H1 (cell line): ENCODE results near the gene KCTD7. TPM values are rescaled to one million over a fixed set of nuclear protein-coding genes. Genes with fewer than 3 reads are reported as not detected.

ENCODE experiments used
- CTCF ChIA-PET: fragments of 300-600 bp; sonication (Branson Sonifier 250); formaldehyde crosslinking; loops from one replicate; lab custom pipeline; 2021; ENCODE audit not compliant: partially characterized antibody; lab: Charles Lee
- POLR2A ChIA-PET: fragments of 300-600 bp; sonication (Branson Sonifier 250); formaldehyde crosslinking; loops from one replicate; lab custom pipeline; 2021; ENCODE audit warnings: inconsistent platforms; ENCODE audit not compliant: partially characterized antibody; lab: Charles Lee
- DNase-seq, 2 experiments: peaks; one replicate each; pipeline versions ENCODE4 v3.0.0 to v3.0.0-alpha.2; 2010 to 2022; ENCODE audit warnings: low spot score in 2 of 2, low read depth in 1 of 2, mixed read lengths in 1 of 2
- FAIRE-seq: peaks from 2 replicates; lab custom pipeline; 2011; peaks lifted over from hg19 to GRCh38; lab: Jason Lieb, UNC
- H2AFZ ChIP-seq: 2 replicates; pipeline ENCODE4 v1.8.1; 2012; ENCODE audit warnings: low read length, inconsistent platforms
- H2AK5ac ChIP-seq: 2 replicates; pipeline ENCODE4 v1.6.1; 2013; ENCODE audit warnings: low read depth, low read length
- H2BK120ac ChIP-seq: replicated peaks from 2 replicates; pipeline ENCODE3; 2013; ENCODE audit warnings: low read depth, low read length, inconsistent platforms
- H2BK12ac ChIP-seq: 2 replicates; pipeline ENCODE4 v1.6.1; 2013; ENCODE audit warnings: low read depth, low read length
- H2BK15ac ChIP-seq: 2 replicates; pipeline ENCODE4 v1.6.1; 2013; ENCODE audit warnings: low read length
- H2BK20ac ChIP-seq: 2 replicates; pipeline ENCODE4 v1.6.1; 2013; ENCODE audit warnings: low read length
- H2BK5ac ChIP-seq: 2 replicates; pipeline ENCODE4 v1.6.1; 2013; ENCODE audit warnings: low read depth, low read length
- H3K14ac ChIP-seq: 2 replicates; pipeline ENCODE4 v1.6.1; 2013; ENCODE audit warnings: inconsistent platforms; ENCODE audit not compliant: insufficient read length
- H3K18ac ChIP-seq: 2 replicates; pipeline ENCODE4 v1.6.1; 2013; ENCODE audit warnings: low read length; ENCODE audit errors: extremely low read depth
- H3K23ac ChIP-seq: 2 replicates; pipeline ENCODE4 v1.6.1; 2013; ENCODE audit warnings: inconsistent platforms; ENCODE audit not compliant: insufficient read length
- H3K23me2 ChIP-seq: 2 replicates; pipeline ENCODE4 v1.6.1; 2013; ENCODE audit warnings: low read depth, low read length
- H3K27ac ChIP-seq: 2 replicates; pipeline ENCODE4 v1.6.1; 2011; ENCODE audit warnings: low read depth, low read length, inconsistent platforms
- H3K27me3 ChIP-seq, 4 experiments: replicated peaks in 1 of 4; 1 replicate in 1 of 4; 2 replicates in 3 of 4; pipeline versions ENCODE4 v1.6.1 to v1.8.1; 2011 to 2013; ENCODE audit warnings: low read length in 3 of 4, mild to moderate bottlenecking in 3 of 4, inconsistent platforms in 2 of 4, mixed read lengths in 2 of 4, moderate library complexity in 1 of 4; ENCODE audit not compliant: control insufficient read depth in 3 of 4, insufficient read depth in 3 of 4; ENCODE audit errors: extremely low read depth in 1 of 4
- H3K36me3 ChIP-seq, 4 experiments: 2 replicates each; pipeline versions ENCODE4 v1.6.1 to v1.8.1; 2011 to 2013; ENCODE audit warnings: mild to moderate bottlenecking in 4 of 4, low read length in 3 of 4, moderate library complexity in 2 of 4, control low read depth in 1 of 4, inconsistent platforms in 1 of 4; ENCODE audit not compliant: insufficient read depth in 4 of 4, control insufficient read depth in 2 of 4
- H3K4ac ChIP-seq: replicated peaks from 2 replicates; pipeline ENCODE3; 2013; ENCODE audit warnings: low read length, low read depth, mixed read lengths, inconsistent platforms; ENCODE audit not compliant: insufficient read length
- H3K4me1 ChIP-seq, 4 experiments: replicated peaks in 1 of 4; 1 replicate in 1 of 4; 2 replicates in 3 of 4; pipeline versions ENCODE4 v1.6.1 to v1.8.1; 2011 to 2013; ENCODE audit warnings: low read length in 3 of 4, inconsistent platforms in 2 of 4, mixed read lengths in 1 of 4; ENCODE audit not compliant: insufficient read depth in 4 of 4, control insufficient read depth in 3 of 4
- H3K4me2 ChIP-seq, 2 experiments: 2 replicates each; pipeline versions ENCODE4 v1.6.1 to v1.8.1; 2011 to 2013; ENCODE audit warnings: low read depth in 2 of 2, low read length in 2 of 2, control low read depth in 1 of 2, inconsistent platforms in 1 of 2, mild to moderate bottlenecking in 1 of 2; ENCODE audit not compliant: insufficient read depth in 1 of 2
- H3K4me3 ChIP-seq, 4 experiments: fragments of 200-600, 300-600 bp in 1 of 4; sonication (generic), shearing (Covaris generic), sonication (Bioruptor Twin) in 1 of 4; 2 replicates each; pipeline versions ENCODE4 v1.5.1 to v1.8.1; 2011 to 2016; ENCODE audit warnings: low read length in 4 of 4, low read depth in 3 of 4, control low read depth in 2 of 4, inconsistent platforms in 2 of 4, mild to moderate bottlenecking in 2 of 4, mixed read lengths in 1 of 4, moderate library complexity in 1 of 4; ENCODE audit not compliant: insufficient read depth in 2 of 4; ENCODE audit errors: extremely low read depth in 1 of 4
- H3K56ac ChIP-seq: replicated peaks from 2 replicates; pipeline ENCODE3; 2013; ENCODE audit warnings: low read depth, mild to moderate bottlenecking, mixed read lengths, low read length, inconsistent platforms; ENCODE audit not compliant: insufficient read length
- H3K79me1 ChIP-seq: 2 replicates; pipeline ENCODE4 v1.6.1; 2013; ENCODE audit warnings: low read depth, low read length, control low read depth
- H3K79me2 ChIP-seq, 2 experiments: 2 replicates each; pipeline versions ENCODE4 v1.6.1 to v1.8.1; 2012 to 2013; ENCODE audit warnings: low read length in 2 of 2, mild to moderate bottlenecking in 2 of 2, inconsistent platforms in 1 of 2; ENCODE audit not compliant: insufficient read depth in 2 of 2, control insufficient read depth in 1 of 2
- H3K9ac ChIP-seq, 4 experiments: replicated peaks in 1 of 4; 1 replicate in 1 of 4; 2 replicates in 3 of 4; pipeline versions ENCODE4 v1.6.1 to v1.8.1; 2011 to 2013; ENCODE audit warnings: low read depth in 3 of 4, low read length in 3 of 4, control low read depth in 2 of 4, mild to moderate bottlenecking in 2 of 4, moderate library complexity in 2 of 4, inconsistent platforms in 1 of 4; ENCODE audit errors: extremely low read depth in 1 of 4
- H3K9me3 ChIP-seq, 2 experiments: 2 replicates each; pipeline versions ENCODE4 v1.6.1 to v1.8.1; 2012 to 2013; ENCODE audit warnings: mild to moderate bottlenecking in 2 of 2, moderate library complexity in 2 of 2, control low read depth in 1 of 2, inconsistent platforms in 1 of 2, low read depth in 1 of 2, low read length in 1 of 2, mixed read lengths in 1 of 2; ENCODE audit not compliant: insufficient read depth in 2 of 2
- H4K20me1 ChIP-seq, 2 experiments: replicated peaks in 1 of 2; 2 replicates each; pipeline versions ENCODE3 to v1.8.1; 2011 to 2013; ENCODE audit warnings: inconsistent platforms in 2 of 2, low read length in 2 of 2, mild to moderate bottlenecking in 1 of 2; ENCODE audit not compliant: insufficient read depth in 2 of 2, control insufficient read depth in 1 of 2
- H4K5ac ChIP-seq: 2 replicates; pipeline ENCODE4 v1.6.1; 2013; ENCODE audit warnings: low read length, low read depth, mixed read lengths, inconsistent platforms; ENCODE audit not compliant: insufficient read length
- H4K8ac ChIP-seq: 2 replicates; pipeline ENCODE4 v1.8.0; 2013; ENCODE audit warnings: mild to moderate bottlenecking, moderate library complexity, low read length, inconsistent platforms; ENCODE audit not compliant: insufficient read depth; ENCODE audit errors: extremely low read depth
- H4K91ac ChIP-seq: replicated peaks from 2 replicates; pipeline ENCODE3; 2013; ENCODE audit warnings: low read length, mixed read lengths, inconsistent platforms; ENCODE audit not compliant: insufficient read length
- CHD2 ChIP-seq: IDR thresholded peaks from 2 replicates; pipeline ENCODE4 v1.6.1; 2012; ENCODE audit warnings: low read length, improper control_type of control experiment
- CTBP2 ChIP-seq: IDR thresholded peaks from 2 replicates; pipeline ENCODE4 v1.7.0; 2011; ENCODE audit warnings: borderline replicate concordance, mild to moderate bottlenecking, moderate library complexity, mixed read lengths, low read length; ENCODE audit not compliant: insufficient read depth, insufficient read length
- NRF1 ChIP-seq: IDR thresholded peaks from 2 replicates; pipeline ENCODE4 v1.6.1; 2011; ENCODE audit warnings: mild to moderate bottlenecking, low read depth, low read length, improper control_type of control experiment
- POLR2AphosphoS5 ChIP-seq: IDR thresholded peaks from 2 replicates; pipeline ENCODE4 v1.6.1; 2011; ENCODE audit warnings: low read depth, low read length
- RFX5 ChIP-seq: IDR thresholded peaks from 2 replicates; pipeline ENCODE4 v1.6.1; 2011; ENCODE audit warnings: low read depth, low read length, improper control_type of control experiment, borderline replicate concordance
- RXRA ChIP-seq: IDR thresholded peaks from 2 replicates; pipeline ENCODE4 v1.6.1; 2011; ENCODE audit warnings: low read depth, mild to moderate bottlenecking, low read length, moderate library complexity; ENCODE audit not compliant: insufficient read depth
- SP2 ChIP-seq: IDR thresholded peaks from 2 replicates; pipeline ENCODE4 v1.6.1; 2012; ENCODE audit warnings: mild to moderate bottlenecking, low read length, inconsistent platforms
- WGBS, 2 experiments: shearing (Covaris generic) in 1 of 2; methylation state at CpG; one replicate each; pipeline versions ENCODE4 v1.1.6 to v1.1.7; 2013 to 2015; ENCODE audit warnings: low lambda C conversion rate in 2 of 2, mixed read lengths in 2 of 2, inconsistent platforms in 1 of 2, low coverage in 1 of 2, missing lambda C conversion rate in 1 of 2; ENCODE audit not compliant: insufficient replicate concordance in 2 of 2, insufficient coverage in 1 of 2, insufficient read length in 1 of 2; ENCODE audit errors: extremely low coverage in 1 of 2, missing lambda C conversion rate in 1 of 2; 5-methylcytosine and 5-hydroxymethylcytosine counted together
- polyA plus RNA-seq, 7 experiments: library from polyadenylated mRNA; depleted of rRNA in 3 of 7; stranded (reverse) in 5 of 7; unstranded in 2 of 7; fragments of >200 nt in 5 of 7; fragments of 200-250 nt in 2 of 7; gene quantifications; 1 replicate in 5 of 7; 2 replicates in 1 of 7; 4 replicates in 1 of 7; pipeline versions ENCODE4 v1.2.1 to v1.2.3, GENCODE V29; 2011 to 2013; ENCODE audit warnings: missing spikeins in 2 of 7, mixed read lengths in 2 of 7
- total RNA-seq: library from RNA; stranded (reverse); fragmentation: NEBNext Ultra II Directional; extraction: Animal tissue kit (Norgen Biotek cat#: 25700); gene quantifications from 2 replicates; pipeline ENCODE4 v1.2.1, GENCODE V29; 2021

The KCTD7 gene
- total and polyA plus RNA-seq, 2 of the 8 experiments (the other 6 are each of a cell fraction or from before 2014, with no cell fraction given), result 8.6 to 11.9 TPM

GRCh38 chr7:66664590-66665293, 36.1 kb downstream of the KCTD7 start:
- TF ChIP-seq RFX5 (no peak), NRF1 (no peak), CTBP2 (no peak), SP2 (no peak), RXRA (no peak), CHD2 (no peak), POLR2AphosphoS5 (no peak)
- Histone ChIP-seq H3K18ac (no peak overlapping the region), H3K27me3 (no peaks in the 10 kb centered on the region), H2BK120ac (no peak overlapping the region), H2BK20ac (no peak overlapping the region), H3K4ac (no peak overlapping the region), H2BK12ac (no peak overlapping the region), H2AK5ac (no peak overlapping the region), H4K91ac (no peak overlapping the region), H4K20me1 (peaks cover 3 to 11% of the 10 kb centered on the region in 2 experiments), H3K9me3 (peaks cover 0 to 3% of the 10 kb centered on the region in 2 experiments; a peak in 1 of 4 replicates), H4K5ac (no peak overlapping the region), H3K9ac (no peak overlapping the region), H3K27ac (no peak overlapping the region), H3K36me3 (no peaks in the 10 kb centered on the region; a peak in 2 of 8 replicates), H3K4me3 (no peak overlapping the region), H2BK15ac (no peak overlapping the region), H3K79me1 (peaks cover 19% of the 10 kb centered on the region), H3K56ac (no peak overlapping the region), H3K4me1 (no peaks in the 10 kb centered on the region), H4K8ac (no peak overlapping the region; the same call in 1 of the 2 replicates), H3K23ac (no peak overlapping the region), H2AFZ (no peak overlapping the region), H3K4me2 (no peak overlapping the region), H3K14ac (no peak overlapping the region), H3K79me2 (peaks cover 0 to 17% of the 10 kb centered on the region in 2 experiments; a peak in 2 of 4 replicates), H2BK5ac (no peak overlapping the region), H3K23me2 (no peaks in the 10 kb centered on the region)
- ChIA-PET CTCF (no interaction called here), POLR2A (interaction anchor here (0.8 to 2.7 kb wide), 4 partner anchors 9 to 171 kb away, joined by 3 to 22 read pairs (median 4); no protein-coding TSS in a partner anchor)
- 93% methylated on average over 24 of the region's 24 CpGs; no CpG with 5 or more reads in 1 of the 2 experiments for WGBS, 2 experiments
- FAIRE-seq, result no peak
- no peak for DNase-seq
